ENCODE data around the gene HNRNPA1. TPM values are rescaled to one million over a fixed set of nuclear protein-coding genes. Genes with fewer than 3 reads are reported as not detected.
"Not testable (repeated sequence)": the region's sequence is repeated elsewhere in the genome, so short reads cannot be mapped to it uniquely, and the experiment has no call there.

The HNRNPA1 gene
- polyA plus RNA-seq (ENCODE audit: insufficient read length), result 4,010 TPM
- long read RNA-seq, donor 1, full-length matches to known transcripts, result 963 of 1,901 reads
- long read RNA-seq, donor 1, partial matches to known transcripts, result 808 of 1,901 reads
- long read RNA-seq, donor 1, other reads (novel, unspliced or antisense), result 130 of 1,901 reads
- long read RNA-seq, donor 2, full-length matches to known transcripts, result 858 of 1,790 reads
- long read RNA-seq, donor 2, partial matches to known transcripts, result 841 of 1,790 reads
- long read RNA-seq, donor 2, other reads (novel, unspliced or antisense), result 91 of 1,790 reads
- long read RNA-seq, donor 3, full-length matches to known transcripts, result 694 of 1,435 reads
- long read RNA-seq, donor 3, partial matches to known transcripts, result 639 of 1,435 reads
- long read RNA-seq, donor 3, other reads (novel, unspliced or antisense), result 102 of 1,435 reads
- long read RNA-seq, donor 4, full-length matches to known transcripts, result 32 of 123 reads
- long read RNA-seq, donor 4, partial matches to known transcripts, result 84 of 123 reads
- long read RNA-seq, donor 4, other reads (novel, unspliced or antisense), result 7 of 123 reads
- long read RNA-seq, donor 5, full-length matches to known transcripts, result 1,282 of 2,097 reads
- long read RNA-seq, donor 5, partial matches to known transcripts, result 623 of 2,097 reads
- long read RNA-seq, donor 5, other reads (novel, unspliced or antisense), result 192 of 2,097 reads
- long read RNA-seq, donor 6, full-length matches to known transcripts, result 797 of 2,044 reads
- long read RNA-seq, donor 6, partial matches to known transcripts, result 1,158 of 2,044 reads
- long read RNA-seq, donor 6, other reads (novel, unspliced or antisense), result 89 of 2,044 reads
- long read RNA-seq, donor 7, full-length matches to known transcripts, result 1,079 of 2,369 reads
- long read RNA-seq, donor 7, partial matches to known transcripts, result 1,103 of 2,369 reads
- long read RNA-seq, donor 7, other reads (novel, unspliced or antisense), result 187 of 2,369 reads
- long read RNA-seq, donor 8, full-length matches to known transcripts, result 422 of 825 reads
- long read RNA-seq, donor 8, partial matches to known transcripts, result 328 of 825 reads
- long read RNA-seq, donor 8, other reads (novel, unspliced or antisense), result 75 of 825 reads

- peak; percentile 99 for DNase-seq
Measured at GRCh38 chr12:54280468-54281260, at the start of gene HNRNPA1. Gene HNRNPA1, plus strand, starts transcription at chr12:54280726. Its CDS starts 82 bp downstream, at chr12:54280808.

- DNase-seq, result not testable (repeated sequence)
Measured at GRCh38 chr12:54231269-54231668, 49.3 kb upstream of the HNRNPA1 start.

DNA sequence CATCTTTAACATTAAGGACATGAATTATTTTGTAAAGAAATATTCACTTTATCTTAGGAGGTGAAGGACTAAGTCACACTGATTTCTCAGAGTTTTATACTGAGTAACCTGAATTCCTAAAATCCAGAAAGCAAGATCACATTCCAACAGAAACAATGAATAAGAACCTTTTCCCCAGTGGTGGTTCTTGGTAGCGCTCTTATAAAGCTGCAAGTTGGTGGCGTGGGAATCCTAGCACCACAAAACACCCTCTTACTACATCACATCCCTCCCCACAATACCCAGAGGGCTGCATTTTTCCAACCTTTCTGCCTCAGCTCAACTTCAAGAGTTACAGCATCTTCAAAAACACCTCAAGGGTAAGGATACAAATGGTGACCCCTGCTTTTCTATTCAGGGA, 47.7 kb upstream of the HNRNPA1 start:
- no peak for DNase-seq

GRCh38 chr12:54238531-54238930, 42.0 kb upstream of the HNRNPA1 start:
- no peak for DNase-seq

- DNase-seq, result no peak
Measured at GRCh38 chr12:54239620-54240019, 40.9 kb upstream of the HNRNPA1 start.

- no peak for DNase-seq
Measured at GRCh38 chr12:54240129-54240528, 40.4 kb upstream of the HNRNPA1 start.

DNA sequence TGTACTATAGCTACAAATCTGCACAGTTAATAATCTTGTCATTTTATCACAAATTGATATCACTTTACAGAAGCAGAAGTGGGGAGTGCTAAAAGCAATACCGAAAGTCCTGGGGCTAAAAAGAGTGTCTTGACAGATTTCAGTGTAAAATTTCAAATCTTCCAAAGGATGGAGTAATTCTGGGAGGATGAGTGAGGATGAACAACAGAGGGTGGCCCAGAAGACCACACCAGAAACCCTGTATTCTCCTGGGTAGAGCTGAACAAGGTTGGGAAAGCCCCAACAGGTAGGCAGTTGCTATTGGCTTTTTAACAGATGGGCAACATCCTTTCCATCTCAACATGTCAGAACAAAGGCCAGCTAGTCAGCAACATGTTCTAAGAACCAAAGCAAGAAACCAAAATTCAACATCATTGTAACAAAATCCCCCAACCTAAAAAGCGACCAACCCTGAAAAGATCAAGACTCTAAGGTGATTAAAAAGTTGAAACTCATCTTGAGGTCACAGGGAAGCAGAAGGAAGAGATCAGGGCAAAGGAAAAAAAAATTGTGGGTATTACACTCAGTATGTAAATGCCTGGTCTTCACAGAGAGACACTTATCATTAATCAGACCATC, 39.4 kb upstream of the HNRNPA1 start:
- no peak for DNase-seq

DNA sequence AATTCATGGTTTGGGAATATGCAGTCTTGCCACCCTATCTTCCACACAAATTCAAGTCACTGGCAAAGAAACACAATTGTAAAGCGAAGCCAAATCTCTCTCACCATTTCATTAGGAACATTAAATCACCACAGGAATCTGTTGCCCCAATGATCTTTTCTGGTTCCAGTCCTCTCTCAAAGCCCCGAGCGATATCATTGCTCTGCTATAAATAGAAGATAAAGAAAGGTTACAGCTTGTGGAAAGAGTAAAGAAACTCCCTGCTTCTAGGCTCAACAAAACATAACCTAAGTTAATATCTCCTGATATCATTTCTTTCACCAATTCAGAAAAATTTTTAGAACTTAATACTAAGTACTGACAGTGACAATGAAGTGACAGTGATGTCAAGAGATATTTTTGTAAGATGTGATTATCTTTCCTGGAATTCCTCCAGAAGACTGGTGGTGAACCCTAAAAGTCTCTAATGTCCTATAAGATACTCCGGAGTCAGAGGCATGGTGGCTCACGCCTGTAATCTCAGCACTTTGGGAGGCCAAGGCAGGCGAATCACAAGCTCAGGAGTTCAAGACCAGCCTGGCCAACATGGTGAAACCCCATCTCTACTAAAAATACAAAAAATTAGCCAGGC, 34.4 kb upstream of the HNRNPA1 start:
- DNase-seq, result no peak

- DNase-seq, result no peak
Measured at GRCh38 chr12:54249489-54249888, 31.0 kb upstream of the HNRNPA1 start.

DNA sequence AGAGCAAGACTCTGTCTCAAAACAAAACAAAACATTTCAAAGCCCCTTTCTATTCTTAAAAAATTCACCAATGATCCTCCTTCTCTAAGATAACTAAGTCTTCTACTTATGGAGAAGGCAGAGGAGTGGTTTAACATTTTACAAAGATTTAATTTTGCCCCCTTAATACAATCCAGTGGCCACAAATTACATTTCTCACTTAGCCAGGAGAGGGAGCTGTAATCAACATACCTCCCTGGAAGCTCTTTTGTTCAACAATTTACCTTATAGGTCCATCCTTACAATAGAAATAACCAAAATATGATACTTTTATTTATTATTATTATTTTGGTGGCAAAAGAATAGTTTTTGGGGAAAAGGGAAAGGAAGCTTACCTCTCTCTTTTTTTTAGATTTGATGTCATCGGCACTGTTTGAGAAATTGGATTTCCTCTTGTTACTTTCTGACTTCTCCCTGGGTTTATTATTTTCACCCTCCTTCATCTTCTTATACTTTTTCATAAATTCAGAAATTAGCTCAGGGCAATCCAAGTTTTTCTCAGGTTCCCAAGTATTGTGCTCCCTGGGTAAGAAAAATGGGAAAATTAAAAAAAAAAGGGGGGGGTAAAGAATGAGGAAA, 28.8 kb upstream of the HNRNPA1 start:
- no peak for DNase-seq

GRCh38 chr12:54253240-54253639, 27.3 kb upstream of the HNRNPA1 start:
- DNase-seq, result no peak

GRCh38 chr12:54257332-54257731, 23.2 kb upstream of the HNRNPA1 start:
- DNase-seq, result no peak

GRCh38 chr12:54258201-54258681, 22.3 kb upstream of the HNRNPA1 start:
- DNase-seq, result no peak

DNA sequence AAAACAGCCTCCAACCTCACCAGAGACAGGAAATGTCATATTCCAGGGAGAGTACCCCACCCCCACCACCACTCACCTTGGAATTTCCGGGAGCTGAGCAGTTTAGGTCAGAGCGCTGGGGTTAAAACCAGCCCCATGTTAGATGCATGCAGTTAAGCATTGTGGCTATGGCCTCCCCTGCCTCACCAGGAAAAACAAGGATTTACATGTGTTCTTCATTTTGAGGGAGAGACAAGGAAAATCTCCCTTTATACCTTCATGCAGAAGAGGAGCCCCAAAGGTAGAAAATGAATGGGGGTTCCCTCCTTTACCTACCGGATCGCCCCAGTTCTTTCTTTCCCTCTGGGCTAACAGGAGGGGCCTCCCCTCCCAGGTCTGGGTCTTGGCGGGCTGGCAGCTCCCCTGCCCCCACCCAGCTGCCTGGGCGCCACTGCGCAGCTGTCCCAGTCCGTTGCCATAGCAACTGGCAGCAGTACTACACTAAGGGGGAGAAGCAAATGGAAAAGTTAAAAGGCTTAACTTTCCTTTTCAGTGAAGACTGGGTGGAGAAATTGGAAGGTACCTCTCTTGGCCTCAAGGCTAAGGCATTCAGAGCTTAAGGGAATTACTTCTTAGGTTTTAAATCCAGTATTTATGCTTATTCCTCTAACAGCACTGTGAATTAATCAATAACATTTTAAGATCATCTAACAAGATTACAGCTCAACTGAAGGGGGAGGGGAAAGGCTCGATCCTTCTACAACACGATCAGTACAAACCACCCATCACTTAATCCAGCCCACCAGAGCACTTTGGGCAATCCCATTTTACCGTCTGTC, 21.1 kb upstream of the HNRNPA1 start:
- peak; percentile 90 for DNase-seq

DNA sequence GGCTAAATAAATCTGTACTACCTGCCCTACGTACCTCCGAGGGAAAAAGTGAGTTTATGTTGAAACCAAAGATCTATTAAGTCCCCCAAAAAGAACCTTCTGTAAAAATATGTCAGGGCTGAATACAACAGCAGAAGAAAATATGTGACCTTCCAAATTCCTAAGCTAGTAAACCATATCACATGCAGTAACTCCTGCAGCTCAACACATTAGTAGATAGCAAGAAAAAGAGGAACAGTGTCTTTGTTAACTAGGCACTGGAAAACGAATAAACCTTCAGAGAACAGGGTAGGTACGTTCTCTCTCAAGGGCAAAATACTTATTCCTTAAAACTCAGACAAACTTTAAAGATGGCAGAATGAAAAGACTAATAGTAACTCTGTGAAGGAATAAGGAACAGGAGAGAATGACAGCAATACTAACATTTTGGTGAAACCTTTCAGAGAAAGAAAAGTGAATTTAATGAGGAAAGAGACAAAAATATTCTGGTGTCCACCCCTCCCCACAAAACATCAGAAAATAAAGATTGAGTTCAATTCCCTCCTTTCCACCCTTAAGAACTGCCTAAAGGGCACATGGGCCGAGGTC, 18.6 kb upstream of the HNRNPA1 start:
- DNase-seq, result peak; percentile 40

DNA sequence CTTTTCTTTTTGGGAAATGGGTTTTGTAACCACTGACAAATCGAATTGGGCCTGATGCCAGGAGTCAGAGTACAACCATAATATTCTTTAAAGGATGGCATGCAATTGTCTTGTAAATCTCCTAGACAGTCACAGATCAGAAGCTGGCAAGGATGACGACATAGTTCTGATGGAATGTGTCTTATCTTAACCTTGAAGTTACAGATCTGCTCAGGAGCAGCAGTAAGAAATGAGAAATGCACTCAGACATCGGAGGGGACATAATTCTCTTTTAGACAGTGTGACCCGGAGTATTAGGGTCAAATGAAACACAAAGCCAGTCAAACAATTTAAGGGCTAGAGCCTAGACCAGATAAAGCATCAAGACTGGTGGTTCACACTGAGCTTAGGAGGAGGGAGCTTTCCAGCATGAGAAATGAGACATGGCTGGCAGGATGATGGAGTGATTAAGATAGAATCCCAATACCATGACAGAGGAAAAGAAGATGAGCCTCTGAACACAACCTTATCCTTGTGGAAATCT, 18.1 kb upstream of the HNRNPA1 start:
- DNase-seq, result peak; percentile 58

DNA sequence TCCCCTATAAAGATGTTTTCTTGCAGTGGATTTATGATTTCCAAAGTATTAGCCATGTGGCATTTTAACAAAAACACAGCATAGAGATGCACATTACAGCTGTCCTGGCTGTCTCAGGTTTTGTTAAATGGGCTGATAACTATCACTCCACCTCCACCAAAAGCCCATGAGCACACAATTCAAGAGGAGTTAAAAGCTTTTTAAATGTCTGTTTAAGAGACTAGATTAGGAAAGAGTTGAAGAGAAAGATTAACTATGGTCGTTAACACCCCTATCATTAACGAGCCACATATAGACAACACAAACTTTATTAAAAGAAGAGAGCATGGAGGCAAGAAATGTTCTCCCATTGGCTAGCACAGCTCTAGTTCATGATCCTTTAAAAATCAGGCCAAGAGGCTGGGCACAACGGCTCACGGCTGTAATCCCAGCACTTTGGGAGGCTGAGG, 15.1 kb upstream of the HNRNPA1 start:
- no peak for DNase-seq

DNA sequence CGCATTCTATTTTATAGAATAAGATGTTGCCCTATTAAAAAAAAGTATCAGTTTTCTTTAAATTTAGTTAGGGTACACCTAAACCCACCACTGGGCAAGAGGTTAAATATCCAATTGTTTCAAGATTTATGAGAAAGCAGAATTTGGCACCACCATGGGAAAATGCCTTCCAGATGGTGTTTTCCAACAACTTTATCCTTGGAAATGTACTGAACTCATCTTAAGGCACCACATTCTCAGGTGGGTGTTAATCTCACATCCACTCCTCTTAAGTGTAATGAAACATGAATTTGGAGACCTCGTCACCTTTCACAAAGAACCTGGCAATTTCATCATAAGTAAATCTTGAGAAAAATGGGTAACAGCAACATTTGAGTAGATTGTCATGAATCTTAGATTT, 13.7 kb upstream of the HNRNPA1 start:
- no peak for DNase-seq
